Thymus (tissue), 14 donors: ENCODE results near the gene SATB1. TPM values are rescaled to one million over a fixed set of nuclear protein-coding genes. Genes with fewer than 3 reads are reported as not detected.
"Not testable (repeated sequence)": the region's sequence is repeated elsewhere in the genome, so short reads cannot be mapped to it uniquely, and the experiment has no call there.

ENCODE experiments used
- DNase-seq, 9 donors: peaks; one replicate each; pipeline ENCODE4 v3.0.0-alpha.2; 2013; ENCODE audit warnings: low spot score in 9 of 9, low read depth in 6 of 9, missing footprints in 1 of 9
- H3K27ac ChIP-seq, 2 donors: one replicate each; pipeline ENCODE4 v1.5.1; 2013; ENCODE audit warnings: control low read depth in 1 of 2, low read depth in 1 of 2, low read length in 1 of 2, mild to moderate bottlenecking in 1 of 2, moderate library complexity in 1 of 2
- H3K27me3 ChIP-seq, 2 donors: one replicate each; pipeline ENCODE4 v1.5.1; 2013; ENCODE audit warnings: low read length in 1 of 2; ENCODE audit not compliant: control insufficient read depth in 2 of 2, insufficient read depth in 1 of 2
- H3K36me3 ChIP-seq, 2 donors: one replicate each; pipeline ENCODE4 v1.5.1; 2013; ENCODE audit warnings: low read length in 1 of 2, mild to moderate bottlenecking in 1 of 2, moderate library complexity in 1 of 2; ENCODE audit not compliant: control insufficient read depth in 2 of 2, insufficient read depth in 2 of 2
- H3K4me1 ChIP-seq, 2 donors: one replicate each; pipeline ENCODE4 v1.5.1; 2013; ENCODE audit warnings: low read length in 2 of 2; ENCODE audit not compliant: control insufficient read depth in 2 of 2, insufficient read depth in 2 of 2
- H3K4me3 ChIP-seq, 2 donors: one replicate each; pipeline ENCODE4 v1.5.1; 2013; ENCODE audit warnings: low read length in 2 of 2, control low read depth in 1 of 2, mild to moderate bottlenecking in 1 of 2
- H3K9me3 ChIP-seq, 2 donors: one replicate each; pipeline ENCODE4 v1.5.1; 2013; ENCODE audit warnings: low read length in 1 of 2, mild to moderate bottlenecking in 1 of 2; ENCODE audit not compliant: control insufficient read depth in 2 of 2, insufficient read depth in 1 of 2
- WGBS: extraction: QIAGEN DNeasy Blood & Tissue Kit; methylation state at CpG from one replicate; pipeline ENCODE4 v1.1.7; 2013; 5-methylcytosine and 5-hydroxymethylcytosine counted together
- long read RNA-seq, 10 donors: transcript quantifications; one replicate each; lab custom pipeline, GENCODE V29; 2026
- polyA plus RNA-seq: library from polyadenylated mRNA; stranded (reverse); fragments of 200-250 nt; gene quantifications from one replicate; pipeline ENCODE4 v1.2.3, GENCODE V29; 2013
- total RNA-seq: library from RNA; stranded (reverse); fragments of 120-200 nt; gene quantifications from one replicate; pipeline ENCODE4 v1.2.4, GENCODE V29; 2013
- donor health status: healthy.

Gene SATB1
- 459 TPM for total RNA-seq
- polyA plus RNA-seq, result 172 TPM
- long read RNA-seq, donor 1, full-length matches to known transcripts, result 7 of 23 reads
- long read RNA-seq, donor 1, partial matches to known transcripts, result 16 of 23 reads
- long read RNA-seq, donor 1, other reads (novel, unspliced or antisense), result 0 of 23 reads
- long read RNA-seq, donor 2, full-length matches to known transcripts, result 104 of 851 reads
- long read RNA-seq, donor 2, partial matches to known transcripts, result 604 of 851 reads
- long read RNA-seq, donor 2, other reads (novel, unspliced or antisense), result 143 of 851 reads
- long read RNA-seq, donor 3, full-length matches to known transcripts, result 60 of 766 reads
- long read RNA-seq, donor 3, partial matches to known transcripts, result 662 of 766 reads
- long read RNA-seq, donor 3, other reads (novel, unspliced or antisense), result 44 of 766 reads
- long read RNA-seq, donor 4, full-length matches to known transcripts, result 25 of 176 reads
- long read RNA-seq, donor 4, partial matches to known transcripts, result 125 of 176 reads
- long read RNA-seq, donor 4, other reads (novel, unspliced or antisense), result 26 of 176 reads
- long read RNA-seq, donor 5, full-length matches to known transcripts, result 42 of 341 reads
- long read RNA-seq, donor 5, partial matches to known transcripts, result 275 of 341 reads
- long read RNA-seq, donor 5, other reads (novel, unspliced or antisense), result 24 of 341 reads
- long read RNA-seq, donor 6, full-length matches to known transcripts, result 35 of 338 reads
- long read RNA-seq, donor 6, partial matches to known transcripts, result 263 of 338 reads
- long read RNA-seq, donor 6, other reads (novel, unspliced or antisense), result 40 of 338 reads
- long read RNA-seq, donor 7, full-length matches to known transcripts, result 22 of 391 reads
- long read RNA-seq, donor 7, partial matches to known transcripts, result 369 of 391 reads
- long read RNA-seq, donor 7, other reads (novel, unspliced or antisense), result 0 of 391 reads
- long read RNA-seq, donor 8, full-length matches to known transcripts, result 21 of 155 reads
- long read RNA-seq, donor 8, partial matches to known transcripts, result 122 of 155 reads
- long read RNA-seq, donor 8, other reads (novel, unspliced or antisense), result 12 of 155 reads
- long read RNA-seq, donor 9, full-length matches to known transcripts, result 33 of 289 reads
- long read RNA-seq, donor 9, partial matches to known transcripts, result 228 of 289 reads
- long read RNA-seq, donor 9, other reads (novel, unspliced or antisense), result 28 of 289 reads
- long read RNA-seq, donor 10, full-length matches to known transcripts, result 33 of 341 reads
- long read RNA-seq, donor 10, partial matches to known transcripts, result 296 of 341 reads
- long read RNA-seq, donor 10, other reads (novel, unspliced or antisense), result 12 of 341 reads

DNA sequence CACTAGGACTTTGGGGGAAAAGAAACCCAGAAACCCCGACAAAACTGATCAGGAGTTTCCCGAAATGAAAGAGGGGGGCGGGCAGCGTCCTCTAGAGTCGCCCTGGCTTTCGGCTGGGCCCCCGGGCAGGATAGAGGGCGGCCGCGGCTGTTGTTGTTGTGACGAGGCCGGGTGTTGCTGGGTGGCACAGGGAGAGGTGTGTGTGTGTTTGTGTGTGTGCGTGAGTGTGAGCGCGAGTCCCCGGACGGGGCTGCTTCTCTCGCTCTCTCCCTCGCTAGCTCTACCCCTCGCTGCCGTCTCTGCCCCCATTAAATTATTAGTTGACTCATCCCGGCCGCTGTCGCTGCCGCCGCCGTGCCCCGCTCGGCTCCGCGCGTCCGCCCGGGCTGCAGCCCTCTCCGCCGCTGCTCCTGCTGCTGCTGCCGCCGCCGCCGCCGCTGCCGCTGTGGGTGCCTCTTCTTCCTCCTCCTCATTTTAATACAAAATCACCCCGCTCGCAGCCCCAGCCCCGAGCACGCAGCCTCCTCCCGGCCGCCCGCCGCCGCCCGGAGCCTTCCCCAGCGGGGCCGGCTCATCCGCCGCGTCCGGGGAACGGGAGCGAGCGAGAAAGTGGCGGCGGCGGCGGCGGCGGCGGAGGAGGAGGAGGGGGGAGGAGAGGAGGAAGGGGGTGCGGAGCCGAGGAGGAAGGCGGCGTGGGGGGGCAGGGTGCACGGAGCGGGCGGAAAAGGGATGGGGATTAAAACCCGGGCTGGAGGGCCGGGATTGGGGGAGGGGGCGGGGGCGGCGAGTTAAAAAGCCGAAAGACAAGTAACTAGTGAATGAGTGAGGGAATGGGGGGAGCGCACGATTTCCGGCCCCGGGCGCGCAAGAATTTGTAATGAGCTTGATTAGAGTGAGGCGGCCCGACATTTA is at the start of gene SATB1:
Gene SATB1 (minus strand): TSS at position 611 of the 912 bp plus-strand sequence. CDS start 4,372 bp downstream, outside the sequence.
- Histone ChIP-seq H3K27me3 (no peaks in the 10 kb centered on the region), H3K9me3 (no peaks in the 10 kb centered on the region), H3K27ac (peak within 1 kb of the TSS; percentile 94 to 99), H3K4me3 (peak within 1 kb of the TSS; percentile 83 to 98), H3K36me3 (peaks cover 25 to 52% of the 10 kb centered on the region in 2 donors), H3K4me1 (peaks cover 7 to 17% of the 10 kb centered on the region in 2 donors)
- peak in 5 of 9 donors; percentile 64 to 82 (median 77) for DNase-seq
- under 1% methylated on average over 89 of the region's 89 CpGs for WGBS

DNA sequence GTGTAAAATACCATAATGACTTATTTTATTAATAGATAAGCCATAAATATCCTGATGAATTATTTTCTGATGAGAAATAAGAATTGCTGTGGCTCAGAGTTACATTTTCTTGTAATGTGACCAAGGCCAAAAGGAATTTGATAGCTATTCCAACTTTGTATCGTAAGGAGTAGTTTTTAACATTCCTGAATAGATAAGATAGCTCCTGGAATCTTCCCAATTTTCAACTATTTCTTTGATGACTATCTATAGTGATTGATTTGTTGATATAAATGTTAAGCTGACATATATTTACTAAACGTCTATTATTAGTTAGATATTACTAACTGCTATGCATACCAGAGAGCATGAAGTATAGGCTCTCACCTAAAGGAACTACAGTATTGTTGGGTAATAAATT is 49.1 kb upstream of the SATB1 start:
- H3K27ac ChIP-seq, result no peak overlapping the region
- no peak for DNase-seq
- peaks cover 15 to 46% of the 10 kb centered on the region in 2 donors for H3K36me3 ChIP-seq
- H3K4me3 ChIP-seq, result no peak overlapping the region
- H3K27me3 ChIP-seq, result no peaks in the 10 kb centered on the region
- H3K4me1 ChIP-seq, result no peaks in the 10 kb centered on the region
- WGBS, result 95% methylated on average over 2 of the region's 2 CpGs
- H3K9me3 ChIP-seq, result no peaks in the 10 kb centered on the region

DNA sequence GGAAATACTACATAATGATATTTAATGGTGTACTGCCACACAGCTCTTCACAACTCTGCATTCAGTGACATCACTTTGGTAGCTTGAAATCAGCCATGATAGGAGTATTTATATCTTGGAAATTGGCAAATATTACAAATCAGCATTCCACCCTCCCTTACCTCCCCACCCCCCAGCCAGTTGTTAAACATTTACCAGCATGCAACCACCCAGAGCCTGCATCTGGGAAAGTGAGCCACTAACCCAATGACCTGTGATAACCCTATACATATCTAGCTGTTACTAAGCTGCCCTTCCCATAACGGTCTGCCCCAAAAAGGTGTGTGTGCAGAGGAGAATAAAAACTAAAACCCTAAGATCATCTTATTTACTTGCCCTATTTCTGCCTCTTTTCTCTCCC is 44.6 kb upstream of the SATB1 start:
- WGBS, result 96% methylated on average over 1 of the region's 1 CpG
- H3K27me3 ChIP-seq, result no peaks in the 10 kb centered on the region
- H3K9me3 ChIP-seq, result no peaks in the 10 kb centered on the region
- no peak for DNase-seq
- no peak overlapping the region for H3K27ac ChIP-seq
- H3K36me3 ChIP-seq, result peaks cover 37 to 74% of the 10 kb centered on the region in 2 donors
- no peak overlapping the region for H3K4me3 ChIP-seq
- no peaks in the 10 kb centered on the region for H3K4me1 ChIP-seq

DNA sequence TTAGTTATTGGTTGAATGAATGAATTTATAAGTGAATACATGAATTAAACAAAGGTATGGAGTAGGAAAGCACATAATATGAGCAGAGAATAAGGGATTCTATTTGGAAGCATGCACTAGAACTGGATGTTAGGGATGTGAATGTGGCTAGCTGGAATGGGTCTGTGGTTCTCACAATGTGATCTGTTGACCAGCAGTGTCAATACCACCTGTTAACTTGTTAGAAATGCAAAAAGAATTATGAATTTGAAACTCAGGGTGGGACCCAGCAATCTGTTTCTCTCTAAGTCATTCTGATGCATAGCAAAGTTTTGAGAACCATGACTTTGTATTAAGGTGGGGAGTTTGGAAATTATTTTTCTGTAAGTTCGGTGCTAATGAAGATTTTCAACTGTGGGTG is 41.0 kb upstream of the SATB1 start:
- no peaks in the 10 kb centered on the region for H3K4me1 ChIP-seq
- 97% methylated on average over 1 of the region's 1 CpG for WGBS

DNA sequence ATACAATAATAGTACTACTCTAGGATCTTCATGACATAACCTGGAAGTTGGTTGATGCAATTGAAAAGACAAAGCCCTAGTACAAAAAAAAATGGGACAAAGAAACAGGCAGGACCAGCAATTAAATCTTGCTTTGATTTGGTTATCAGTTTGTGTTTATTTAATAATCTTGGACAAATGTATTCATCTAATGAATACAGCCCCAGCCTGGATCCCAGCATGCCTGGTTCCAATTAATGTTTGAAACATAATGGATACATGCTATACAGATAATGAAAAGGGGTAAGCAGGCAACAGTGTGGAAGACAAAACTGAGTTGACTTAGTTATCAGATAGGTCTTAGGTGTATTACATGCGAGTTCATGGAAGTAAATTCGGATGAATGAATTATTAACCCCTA is 29.6 kb upstream of the SATB1 start:
- 99% methylated on average over 2 of the region's 2 CpGs for WGBS
- DNase-seq, result no peak

More for the DNA sequence above, 41.0 kb upstream of the SATB1 start:
- DNase-seq, result no peak
- Histone ChIP-seq H3K9me3 (no peaks in the 10 kb centered on the region), H3K4me3 (no peak overlapping the region), H3K36me3 (peaks cover 41 to 78% of the 10 kb centered on the region in 2 donors), H3K27me3 (no peaks in the 10 kb centered on the region), H3K27ac (no peak overlapping the region)

DNA sequence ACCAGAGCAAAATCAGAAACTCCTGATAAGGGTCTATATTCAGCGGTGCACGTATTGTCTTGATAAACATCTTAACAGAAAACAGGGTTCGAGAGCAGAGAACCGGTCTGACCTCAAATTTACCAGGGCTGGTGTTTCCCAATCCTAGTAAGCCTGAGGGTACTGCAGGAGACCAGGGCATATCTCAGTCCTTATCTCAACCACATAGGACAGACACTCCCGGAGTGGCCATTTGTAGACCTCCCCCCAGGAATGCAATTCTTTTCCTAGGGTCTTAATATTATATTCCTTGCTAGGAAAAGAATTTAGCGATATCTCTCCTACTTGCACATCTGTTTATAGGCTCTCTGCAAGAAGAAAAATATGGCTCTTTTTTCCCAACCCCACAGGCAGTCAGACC is 24.5 kb upstream of the SATB1 start:
- not testable (repeated sequence) for DNase-seq, H3K27me3 ChIP-seq, H3K27ac ChIP-seq, H3K4me1 ChIP-seq, H3K4me3 ChIP-seq, H3K9me3 ChIP-seq
- WGBS, result 92% methylated on average over 6 of the region's 6 CpGs
- peaks cover 6 to 28% of the 10 kb centered on the region in 2 donors for H3K36me3 ChIP-seq

More for the DNA sequence above, 29.6 kb upstream of the SATB1 start:
- H3K36me3 ChIP-seq, result peaks cover 3 to 22% of the 10 kb centered on the region in 2 donors
- H3K4me3 ChIP-seq, result no peak overlapping the region
- H3K4me1 ChIP-seq, result peaks cover 0 to 5% of the 10 kb centered on the region in 2 donors
- H3K9me3 ChIP-seq, result no peaks in the 10 kb centered on the region
- no peaks in the 10 kb centered on the region for H3K27me3 ChIP-seq
- no peak overlapping the region for H3K27ac ChIP-seq

DNA sequence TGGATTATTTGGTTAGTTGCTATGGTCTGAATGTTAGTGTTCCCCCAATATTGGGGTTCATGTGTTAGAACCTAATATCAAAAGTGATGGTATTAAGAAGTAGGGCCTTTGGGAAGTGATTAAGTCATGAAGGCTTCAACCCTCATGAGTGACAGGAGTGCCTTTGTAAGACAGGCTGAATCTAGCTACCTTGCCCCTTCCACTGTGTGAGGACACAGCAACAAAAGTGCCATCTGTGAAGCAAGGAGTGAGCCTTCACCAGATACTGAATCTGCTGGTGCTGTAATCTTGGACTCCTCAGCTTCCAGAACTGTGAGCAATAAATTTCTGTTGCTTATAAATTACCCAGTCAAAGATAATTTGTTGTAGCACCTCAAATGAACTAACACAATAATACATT is 22.6 kb upstream of the SATB1 start:
- Histone ChIP-seq H3K4me1 (peaks cover 0 to 12% of the 10 kb centered on the region in 2 donors), H3K36me3 (peaks cover 9 to 22% of the 10 kb centered on the region in 2 donors), H3K27me3 (peaks cover 0 to 7% of the 10 kb centered on the region in 2 donors), H3K4me3 (peak overlapping the region; percentile 91 to 95), H3K9me3 (peaks cover 5 to 11% of the 10 kb centered on the region in 2 donors), H3K27ac (peak overlapping the region; percentile 64 to 98)
- peak in 4 of 9 donors; percentile 35 to 65 (median 36) for DNase-seq
